Measurements from ENCODE around the gene LGALS9.
"Not testable (repeated sequence)": the region's sequence is repeated elsewhere in the genome, so short reads cannot be mapped to it uniquely, and the experiment has no call there.

Gene LGALS9

GRCh38 chr17:27651411-27652345 is 20.7 kb downstream of the LGALS9 start:
- in situ Hi-C loops (cut with HindIII; ENCODE audit: low sequenced_read_pairs), result no loop called here

- in situ Hi-C loops (cut with HindIII; ENCODE audit: low sequenced_read_pairs), result not testable (repeated sequence)
Measured at GRCh38 chr17:27653449-27653971, 22.5 kb downstream of the LGALS9 start.

GRCh38 chr17:27654136-27654535 is 23.1 kb downstream of the LGALS9 start:
- in situ Hi-C loops (cut with HindIII; ENCODE audit: low sequenced_read_pairs), result no loop called here

GRCh38 chr17:27654654-27655524 is 23.9 kb downstream of the LGALS9 start:
- in situ Hi-C loops (cut with HindIII; ENCODE audit: low sequenced_read_pairs), result no loop called here

GRCh38 chr17:27655525-27656111 is 24.6 kb downstream of the LGALS9 start:
- in situ Hi-C loops (cut with HindIII; ENCODE audit: low sequenced_read_pairs), result not testable (repeated sequence)

- in situ Hi-C loops (cut with HindIII; ENCODE audit: low sequenced_read_pairs), result not testable (repeated sequence)
Measured at GRCh38 chr17:27656620-27657019, 25.6 kb downstream of the LGALS9 start.

GRCh38 chr17:27657620-27658019 is 26.6 kb downstream of the LGALS9 start:
- in situ Hi-C loops (cut with HindIII; ENCODE audit: low sequenced_read_pairs), result no loop called here

GRCh38 chr17:27659683-27660082 is 28.7 kb downstream of the LGALS9 start:
- in situ Hi-C loops (cut with HindIII; ENCODE audit: low sequenced_read_pairs), result no loop called here

- in situ Hi-C loops (cut with HindIII; ENCODE audit: low sequenced_read_pairs), result no loop called here
Measured at GRCh38 chr17:27660436-27660835, 29.4 kb downstream of the LGALS9 start.

GRCh38 chr17:27663936-27664605 is 33.1 kb downstream of the LGALS9 start:
- in situ Hi-C loops (cut with HindIII; ENCODE audit: low sequenced_read_pairs), result no loop called here

- in situ Hi-C loops (cut with HindIII; ENCODE audit: low sequenced_read_pairs), result no loop called here
Measured at GRCh38 chr17:27664606-27664965, 33.6 kb downstream of the LGALS9 start.

GRCh38 chr17:27665549-27665948 is 34.6 kb downstream of the LGALS9 start:
- in situ Hi-C loops (cut with HindIII; ENCODE audit: low sequenced_read_pairs), result no loop called here

GRCh38 chr17:27666270-27666669 is 35.3 kb downstream of the LGALS9 start:
- in situ Hi-C loops (cut with HindIII; ENCODE audit: low sequenced_read_pairs), result not testable (repeated sequence)

- in situ Hi-C loops (cut with HindIII; ENCODE audit: low sequenced_read_pairs), result no loop called here
Measured at GRCh38 chr17:27666831-27667560, 36.0 kb downstream of the LGALS9 start.

- in situ Hi-C loops (cut with HindIII; ENCODE audit: low sequenced_read_pairs), result no loop called here
Measured at GRCh38 chr17:27667656-27668487, 36.9 kb downstream of the LGALS9 start.

GRCh38 chr17:27668488-27668823 is 37.5 kb downstream of the LGALS9 start:
- in situ Hi-C loops (cut with HindIII; ENCODE audit: low sequenced_read_pairs), result no loop called here

GRCh38 chr17:27669136-27669535 is 38.1 kb downstream of the LGALS9 start:
- in situ Hi-C loops (cut with HindIII; ENCODE audit: low sequenced_read_pairs), result no loop called here

- in situ Hi-C loops (cut with HindIII; ENCODE audit: low sequenced_read_pairs), result no loop called here
Measured at GRCh38 chr17:27669850-27670249, 38.9 kb downstream of the LGALS9 start.

Measured in DLD1 (cell line).